Loucy (cell line): ENCODE results near the gene CXCL1.

Experiments
- EZH2phosphoT487 ChIP-seq: fragments of 200-600 bp; IDR thresholded peaks from 2 replicates; pipeline ENCODE4 v1.6.1; 2018; ENCODE audit warnings: antibody characterized with exemption, mild to moderate bottlenecking, moderate library complexity, borderline replicate concordance
- TF ChIP-seq, protein P1 (sequence below): fragments of 200-600 bp; sonication (generic); conservative IDR thresholded peaks from 2 replicates; pipeline ENCODE4 v1.5.1; 2014; ENCODE audit warnings: mild to moderate bottlenecking, antibody characterized with exemption, low read length

DNA sequence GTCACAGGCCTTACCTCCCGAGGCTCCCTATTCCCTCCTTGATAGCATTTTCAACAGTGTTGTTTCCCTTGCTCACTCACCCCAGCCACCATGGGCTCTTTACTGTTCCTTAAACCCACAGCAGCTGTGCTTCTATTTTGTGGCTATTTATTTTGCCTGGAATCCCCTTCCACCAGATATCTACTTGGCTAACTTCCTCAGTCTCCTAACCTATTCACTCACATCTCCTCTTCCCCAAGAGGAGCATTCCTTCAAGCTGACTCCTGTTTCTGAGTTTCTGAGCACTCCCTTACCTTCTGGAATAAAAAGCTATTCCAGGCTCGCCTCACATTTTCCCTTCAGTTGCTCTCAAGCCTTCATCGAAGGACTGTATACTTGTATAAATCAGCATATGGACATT, 50.5 kb downstream of the CXCL1 start:
- TF ChIP-seq, protein P1, sequence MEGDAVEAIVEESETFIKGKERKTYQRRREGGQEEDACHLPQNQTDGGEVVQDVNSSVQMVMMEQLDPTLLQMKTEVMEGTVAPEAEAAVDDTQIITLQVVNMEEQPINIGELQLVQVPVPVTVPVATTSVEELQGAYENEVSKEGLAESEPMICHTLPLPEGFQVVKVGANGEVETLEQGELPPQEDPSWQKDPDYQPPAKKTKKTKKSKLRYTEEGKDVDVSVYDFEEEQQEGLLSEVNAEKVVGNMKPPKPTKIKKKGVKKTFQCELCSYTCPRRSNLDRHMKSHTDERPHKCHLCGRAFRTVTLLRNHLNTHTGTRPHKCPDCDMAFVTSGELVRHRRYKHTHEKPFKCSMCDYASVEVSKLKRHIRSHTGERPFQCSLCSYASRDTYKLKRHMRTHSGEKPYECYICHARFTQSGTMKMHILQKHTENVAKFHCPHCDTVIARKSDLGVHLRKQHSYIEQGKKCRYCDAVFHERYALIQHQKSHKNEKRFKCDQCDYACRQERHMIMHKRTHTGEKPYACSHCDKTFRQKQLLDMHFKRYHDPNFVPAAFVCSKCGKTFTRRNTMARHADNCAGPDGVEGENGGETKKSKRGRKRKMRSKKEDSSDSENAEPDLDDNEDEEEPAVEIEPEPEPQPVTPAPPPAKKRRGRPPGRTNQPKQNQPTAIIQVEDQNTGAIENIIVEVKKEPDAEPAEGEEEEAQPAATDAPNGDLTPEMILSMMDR = no peak
- TF ChIP-seq EZH2phosphoT487 = no peak
